GM19099 (cell line): ENCODE data around the gene KRTAP1-4.

ENCODE experiments used
- POLR2A ChIP-seq: IDR thresholded peaks from 3 replicates; pipeline ENCODE4 v1.6.1; 2011; ENCODE audit warnings: low read depth; ENCODE audit not compliant: insufficient read length; ENCODE audit errors: extremely low read depth

Gene KRTAP1-4

DNA sequence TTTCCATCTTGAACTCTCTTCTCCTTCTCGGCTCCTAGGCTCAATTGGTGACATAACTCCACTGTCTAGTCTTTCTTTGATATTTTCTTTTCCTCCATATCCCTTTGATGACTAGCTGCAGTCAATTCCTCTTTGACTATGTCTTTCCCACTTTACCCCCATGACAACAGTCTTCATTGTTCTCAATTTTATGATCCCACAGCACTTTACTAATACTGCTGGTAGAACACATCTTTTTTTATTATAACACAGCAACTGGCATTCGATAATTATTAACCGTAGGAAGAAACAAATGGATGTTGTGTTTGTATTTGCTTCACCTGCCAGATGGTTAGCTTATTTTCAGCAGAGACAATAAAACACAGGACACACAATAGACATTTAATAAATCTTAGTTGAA lies 37.3 kb downstream of the KRTAP1-4 start:
- no peak for TF ChIP-seq POLR2A

GRCh38 chr17:40986920-40987319 lies 43.1 kb downstream of the KRTAP1-4 start:
- no peak for TF ChIP-seq POLR2A

DNA sequence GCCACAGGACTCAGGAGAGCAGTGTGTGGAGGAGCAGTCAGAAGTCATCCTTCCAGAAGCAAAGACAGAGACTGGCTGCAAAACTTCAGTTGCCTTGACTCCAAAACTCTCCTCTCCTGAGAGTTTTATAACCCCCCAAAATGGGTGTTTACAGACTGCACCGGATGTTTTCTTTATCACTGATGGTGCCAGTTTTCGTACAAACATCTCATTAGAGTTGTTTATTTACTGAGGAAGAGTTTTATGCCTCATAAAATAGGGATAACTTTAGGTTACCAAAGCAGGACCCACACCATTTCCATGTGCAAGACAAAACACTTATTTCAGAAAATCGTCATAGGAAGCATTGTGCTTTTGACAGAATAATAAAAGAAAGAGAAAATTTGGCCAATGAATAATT lies 45.8 kb downstream of the KRTAP1-4 start, which contains the start of gene KRT40:
Gene KRT40, minus strand, starts transcription at position 101 of the 400 bp plus-strand sequence. Its CDS starts 53 bp downstream, at position 48.
- TF ChIP-seq POLR2A = no peak

DNA sequence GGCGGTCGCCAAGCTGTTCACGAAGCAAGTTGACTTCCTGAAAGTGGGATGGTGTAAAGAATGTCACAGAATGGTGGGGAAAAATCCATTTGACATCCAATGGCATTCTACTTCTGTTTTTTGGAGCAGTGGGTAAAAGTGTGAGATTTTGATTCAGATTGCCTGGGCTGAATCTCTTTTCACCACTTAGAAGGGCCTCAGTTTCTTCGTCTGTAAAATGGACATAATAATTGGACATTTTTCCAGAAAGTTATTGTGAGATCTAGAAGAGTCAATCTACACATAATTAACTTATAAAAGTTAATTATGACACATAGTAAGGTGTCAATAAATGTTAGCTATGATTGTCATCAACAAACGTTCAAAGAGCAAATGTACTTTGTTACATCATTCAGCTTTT lies 48.9 kb downstream of the KRTAP1-4 start:
- no peak for TF ChIP-seq POLR2A

- no peak for TF ChIP-seq POLR2A
These were observed 49.4 kb downstream of the KRTAP1-4 start for GRCh38 chr17:40980596-40980995.

DNA sequence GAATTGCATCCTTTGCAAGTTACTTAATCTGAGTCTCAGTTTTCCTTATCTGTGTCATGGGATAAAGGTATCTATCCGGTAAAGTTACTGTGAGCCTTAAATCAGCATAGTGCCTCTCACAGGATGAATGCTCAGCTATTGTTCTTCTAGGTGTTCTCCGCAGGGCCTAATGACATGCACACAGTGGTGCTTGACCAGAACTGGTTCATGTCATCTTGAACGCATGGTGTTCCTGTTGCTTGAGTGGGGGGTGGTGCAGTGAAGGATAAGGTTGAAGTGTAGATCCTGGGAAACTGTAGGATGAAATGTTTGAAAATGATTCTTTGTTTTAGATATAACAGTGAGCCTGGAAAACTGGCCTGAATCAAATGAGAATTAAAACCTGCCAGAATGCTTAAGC lies 49.9 kb downstream of the KRTAP1-4 start:
- no peak for TF ChIP-seq POLR2A
